Measurements from ENCODE around the gene RC3H1. TPM values are rescaled to one million over a fixed set of nuclear protein-coding genes. Genes with fewer than 3 reads are reported as not detected.

RC3H1 gene
- total and polyA plus RNA-seq, 2 of the 8 experiments (the other 6 are each of a cell fraction or from before 2014, with no cell fraction given): 7.4 to 32.2 TPM

DNA sequence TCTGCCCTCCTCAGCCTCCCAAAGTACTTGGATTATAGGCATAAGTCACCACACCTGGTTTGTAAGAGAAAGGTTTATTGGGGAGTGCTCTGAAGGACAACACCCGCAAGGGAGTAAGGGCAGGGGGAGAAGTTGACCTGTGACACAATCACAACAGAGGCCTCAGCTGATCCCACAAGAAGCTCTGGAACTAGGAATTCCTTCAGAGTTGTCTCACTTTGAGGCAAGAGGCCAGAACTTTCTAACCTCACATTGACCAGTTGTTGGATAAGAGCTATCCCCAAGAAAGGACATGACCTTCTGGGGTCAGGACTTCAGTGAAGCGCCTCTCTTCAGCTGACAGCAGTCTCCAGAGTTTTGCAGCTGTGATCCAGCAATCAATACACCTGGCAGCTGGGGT lies 27.4 kb upstream of the RC3H1 start:
- TF ChIP-seq SRF (IDR thresholded peaks at IDR 0.05; ENCODE audit: low read depth, low read length) (no peak), SIRT6 (IDR thresholded peaks at IDR 0.05; ENCODE audit: low read length) (no peak), POU5F1 (IDR thresholded peaks at IDR 0.05; ENCODE audit: low read depth, low read length) (no peak), KDM5A (IDR thresholded peaks at IDR 0.05; ENCODE audit: low read length) (no peak), RAD21 (IDR thresholded peaks at IDR 0.05 in 1 of 2, conservative IDR thresholded peaks at IDR 0.05 in 1 of 2; ENCODE audit: low read depth in 2 of 2, low read length in 2 of 2) (no peak), NANOG (IDR thresholded peaks at IDR 0.05; ENCODE audit: insufficient read depth, low read depth, low read length, poor library complexity, severe bottlenecking) (no peak), GTF2F1 (IDR thresholded peaks at IDR 0.05; ENCODE audit: borderline replicate concordance, low read depth, low read length) (no peak), RBBP5 (IDR thresholded peaks at IDR 0.05; ENCODE audit: borderline replicate concordance, low read depth, low read length) (no peak)
- TF ChIP-seq, protein P1, sequence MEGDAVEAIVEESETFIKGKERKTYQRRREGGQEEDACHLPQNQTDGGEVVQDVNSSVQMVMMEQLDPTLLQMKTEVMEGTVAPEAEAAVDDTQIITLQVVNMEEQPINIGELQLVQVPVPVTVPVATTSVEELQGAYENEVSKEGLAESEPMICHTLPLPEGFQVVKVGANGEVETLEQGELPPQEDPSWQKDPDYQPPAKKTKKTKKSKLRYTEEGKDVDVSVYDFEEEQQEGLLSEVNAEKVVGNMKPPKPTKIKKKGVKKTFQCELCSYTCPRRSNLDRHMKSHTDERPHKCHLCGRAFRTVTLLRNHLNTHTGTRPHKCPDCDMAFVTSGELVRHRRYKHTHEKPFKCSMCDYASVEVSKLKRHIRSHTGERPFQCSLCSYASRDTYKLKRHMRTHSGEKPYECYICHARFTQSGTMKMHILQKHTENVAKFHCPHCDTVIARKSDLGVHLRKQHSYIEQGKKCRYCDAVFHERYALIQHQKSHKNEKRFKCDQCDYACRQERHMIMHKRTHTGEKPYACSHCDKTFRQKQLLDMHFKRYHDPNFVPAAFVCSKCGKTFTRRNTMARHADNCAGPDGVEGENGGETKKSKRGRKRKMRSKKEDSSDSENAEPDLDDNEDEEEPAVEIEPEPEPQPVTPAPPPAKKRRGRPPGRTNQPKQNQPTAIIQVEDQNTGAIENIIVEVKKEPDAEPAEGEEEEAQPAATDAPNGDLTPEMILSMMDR (IDR thresholded peaks at IDR 0.05; ENCODE audit: control extremely low read depth in 1 of 3, insufficient read depth in 1 of 3, low read depth in 1 of 3, low read length in 3 of 3): no peak
- TF ChIP-seq, protein P2, sequence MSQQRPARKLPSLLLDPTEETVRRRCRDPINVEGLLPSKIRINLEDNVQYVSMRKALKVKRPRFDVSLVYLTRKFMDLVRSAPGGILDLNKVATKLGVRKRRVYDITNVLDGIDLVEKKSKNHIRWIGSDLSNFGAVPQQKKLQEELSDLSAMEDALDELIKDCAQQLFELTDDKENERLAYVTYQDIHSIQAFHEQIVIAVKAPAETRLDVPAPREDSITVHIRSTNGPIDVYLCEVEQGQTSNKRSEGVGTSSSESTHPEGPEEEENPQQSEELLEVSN (IDR thresholded peaks at IDR 0.05): no peak
- Histone ChIP-seq H3K79me1 (ENCODE audit: low read depth, low read length) (no peaks in the 10 kb centered on the region), H3K27ac (ENCODE audit: low read depth, low read length) (no peak overlapping the region), H2BK12ac (ENCODE audit: low read depth, low read length) (no peak overlapping the region), H3K23me2 (ENCODE audit: low read depth, low read length) (no peaks in the 10 kb centered on the region), H3K56ac (replicated peaks; ENCODE audit: insufficient read length, low read depth, low read length) (no peak overlapping the region), H4K5ac (ENCODE audit: insufficient read length, low read depth, low read length) (no peak overlapping the region), H3K14ac (ENCODE audit: insufficient read length) (no peak overlapping the region), H2AFZ (ENCODE audit: low read length) (no peak overlapping the region), H3K4ac (replicated peaks; ENCODE audit: insufficient read length, low read depth, low read length) (no peak overlapping the region), H4K91ac (replicated peaks; ENCODE audit: insufficient read length, low read length) (no peak overlapping the region), H2BK5ac (ENCODE audit: low read depth, low read length) (no peak overlapping the region), H3K4me1 (replicated peaks in 1 of 4; ENCODE audit: control insufficient read depth in 3 of 4, insufficient read depth in 4 of 4, low read length in 3 of 4) (no peaks in the 10 kb centered on the region), H3K4me3 (ENCODE audit: extremely low read depth in 1 of 4, insufficient read depth in 2 of 4, low read depth in 3 of 4, low read length in 4 of 4) (no peak overlapping the region), H3K23ac (ENCODE audit: insufficient read length) (no peak overlapping the region), H3K4me2 (ENCODE audit: insufficient read depth in 1 of 2, low read depth in 2 of 2, low read length in 2 of 2) (no peak overlapping the region), H3K9ac (replicated peaks in 1 of 4; ENCODE audit: extremely low read depth in 1 of 4, low read depth in 3 of 4, low read length in 3 of 4) (no peak overlapping the region), H3K9me3 (ENCODE audit: insufficient read depth in 2 of 2, low read depth in 1 of 2, low read length in 1 of 2) (peaks cover 0 to 5% of the 10 kb centered on the region in 2 experiments; a peak in 1 of 4 replicates), H2BK120ac (replicated peaks; ENCODE audit: low read depth, low read length) (no peak overlapping the region), H3K36me3 (ENCODE audit: control insufficient read depth in 2 of 4, insufficient read depth in 4 of 4, low read length in 3 of 4) (no peaks in the 10 kb centered on the region), H3K27me3 (replicated peaks in 1 of 4; ENCODE audit: control insufficient read depth in 3 of 4, extremely low read depth in 1 of 4, insufficient read depth in 3 of 4, low read length in 3 of 4) (no peaks in the 10 kb centered on the region), H2BK15ac (ENCODE audit: low read length) (no peak overlapping the region), H2AK5ac (ENCODE audit: low read depth, low read length) (no peak overlapping the region), H4K8ac (ENCODE audit: extremely low read depth, insufficient read depth, low read length) (no peak overlapping the region), H3K79me2 (ENCODE audit: control insufficient read depth in 1 of 2, insufficient read depth in 2 of 2, low read length in 2 of 2) (no peaks in the 10 kb centered on the region), H4K20me1 (replicated peaks in 1 of 2; ENCODE audit: control insufficient read depth in 1 of 2, insufficient read depth in 2 of 2, low read length in 2 of 2) (no peaks in the 10 kb centered on the region), H2BK20ac (ENCODE audit: low read length) (no peak overlapping the region), H3K18ac (ENCODE audit: extremely low read depth, low read length) (no peak overlapping the region)
- no peak for FAIRE-seq
- 94% methylated on average over 2 of the region's 2 CpGs; no CpG with 5 or more reads in 1 of the 2 experiments for WGBS, 2 experiments (ENCODE audit: extremely low coverage in 1 of 2, insufficient coverage in 1 of 2, insufficient read length in 1 of 2, insufficient replicate concordance in 2 of 2, low coverage in 1 of 2, low lambda C conversion rate in 2 of 2, missing lambda C conversion rate in 1 of 2)
- ChIA-PET POLR2A (ENCODE audit: partially characterized antibody) (interaction anchor here (2.1 kb wide), 1 partner anchor 27 kb away, joined by 6 read pairs; the partner anchor contains the start of gene RC3H1), CTCF (ENCODE audit: partially characterized antibody) (interaction anchor here (0.6 to 1.1 kb wide), 2 partner anchors 12 to 216 kb away, joined by 3 read pairs; no protein-coding TSS in a partner anchor)
- no peak for DNase-seq (ENCODE audit: low read depth in 1 of 2, low spot score in 2 of 2)

Data from H1 (cell line).